HepG2 (cell line): Measurements from ENCODE around the gene CD300C. TPM values are rescaled to one million over a fixed set of nuclear protein-coding genes. Genes with fewer than 3 reads are reported as not detected.

Experiments used
- ATAC-seq: fragments of 200-7000 bp; cut with Tn5 transposase; 3 replicates; pipeline ENCODE4 v1.9.1; 2020; ENCODE audit warnings: mild to moderate bottlenecking, moderate library complexity
- BruUV-seq: library from RNA; stranded (reverse); fragments of 400-500 nt; replicated peaks from 2 replicates; lab custom pipeline; 2021; lab: Mats Ljungman, UMichigan
- CTCF ChIA-PET: fragments of 300-600 bp; formaldehyde crosslinking; extraction: SDS; loops from one replicate; lab custom pipeline; 2021; ENCODE audit warnings: low total read pairs, inconsistent platforms, low intra/inter-chr PET ratio; lab: Yijun Ruan, JAX
- POLR2A ChIA-PET: fragments of 350-600 bp; sonication (Branson Sonifier 250); formaldehyde crosslinking; loops from one replicate; lab custom pipeline; 2020; ENCODE audit warnings: antibody characterized with exemption, inconsistent platforms; lab: Yijun Ruan, JAX
- DNase-seq: peaks from one replicate; pipeline ENCODE4 v3.0.0-alpha.2; 2015; ENCODE audit warnings: low spot score
- FAIRE-seq: peaks from 3 replicates; lab custom pipeline; 2011; peaks lifted over from hg19 to GRCh38; lab: Jason Lieb, UNC
- H2AFZ ChIP-seq: one replicate; pipeline ENCODE4 v1.6.1; 2011; ENCODE audit warnings: low read length, inconsistent platforms
- H3K27ac ChIP-seq: fragments of 300-600 bp; 3 replicates; pipeline ENCODE4 v1.8.0; 2011; ENCODE audit warnings: mixed run types, mild to moderate bottlenecking, mixed read lengths, low read length, inconsistent platforms; ENCODE audit not compliant: insufficient read depth; ENCODE audit errors: extremely low read length
- H3K27me3 ChIP-seq, 2 experiments: fragments of 200-600 bp in 1 of 2; 2 replicates in 1 of 2; 3 replicates in 1 of 2; pipeline versions ENCODE4 v1.6.0 to v1.8.0; 2011; ENCODE audit warnings: low read length in 2 of 2, mild to moderate bottlenecking in 2 of 2, moderate library complexity in 2 of 2, inconsistent platforms in 1 of 2; ENCODE audit not compliant: insufficient read depth in 2 of 2, control insufficient read depth in 1 of 2
- H3K36me3 ChIP-seq, 2 experiments: fragments of 200-600 bp in 1 of 2; replicated peaks in 1 of 2; 2 replicates in 1 of 2; 3 replicates in 1 of 2; pipeline versions ENCODE4 v1.5.1 to v1.8.0; 2011; ENCODE audit warnings: low read length in 2 of 2, inconsistent platforms in 1 of 2; ENCODE audit not compliant: insufficient read depth in 2 of 2, control insufficient read depth in 1 of 2
- H3K4me1 ChIP-seq: 2 replicates; pipeline ENCODE4 v1.5.1; 2012; ENCODE audit warnings: low read length, inconsistent platforms; ENCODE audit not compliant: insufficient read depth
- H3K4me2 ChIP-seq: 2 replicates; pipeline ENCODE4 v1.6.0; 2011; ENCODE audit warnings: low read depth, low read length, inconsistent platforms
- H3K4me3 ChIP-seq, 3 experiments: fragments of 200-600 bp in 1 of 3; sonication (generic), shearing (Covaris generic) in 1 of 3; replicated peaks in 1 of 3; 2 replicates each; pipeline ENCODE4 v1.5.1; 2011 to 2016; ENCODE audit warnings: low read length in 3 of 3, inconsistent platforms in 2 of 3, low read depth in 2 of 3, mild to moderate bottlenecking in 2 of 3, control low read depth in 1 of 3, mixed read lengths in 1 of 3; ENCODE audit not compliant: insufficient read depth in 1 of 3
- H3K79me2 ChIP-seq: one replicate; pipeline ENCODE4 v1.6.1; 2011; ENCODE audit warnings: low read length, inconsistent platforms; ENCODE audit not compliant: insufficient read depth
- H3K9ac ChIP-seq: 2 replicates; pipeline ENCODE4 v1.6.0; 2011; ENCODE audit warnings: mild to moderate bottlenecking, low read depth, low read length, inconsistent platforms; ENCODE audit not compliant: insufficient read depth
- H3K9me3 ChIP-seq: 2 replicates; pipeline ENCODE4 v1.5.1; 2012; ENCODE audit warnings: mild to moderate bottlenecking, low read length
- H4K20me1 ChIP-seq: 2 replicates; pipeline ENCODE4 v1.6.0; 2011; ENCODE audit warnings: inconsistent platforms, mild to moderate bottlenecking, low read length, moderate library complexity; ENCODE audit not compliant: insufficient read depth
- ADNP ChIP-seq: sonication (generic); formaldehyde crosslinking; IDR thresholded peaks from 2 replicates; pipeline ENCODE4 v1.4.0; 2020; ENCODE audit warnings: missing genetic modification reagents
- ATF7 ChIP-seq, 2 experiments: fragments of 450-650 bp in 1 of 2; sonication (generic) in 1 of 2; formaldehyde crosslinking in 1 of 2; IDR thresholded peaks; 2 replicates each; pipeline versions ENCODE4 v1.4.0 to v1.6.1; 2016 to 2020; ENCODE audit warnings: antibody characterized with exemption in 1 of 2, mild to moderate bottlenecking in 1 of 2, missing genetic modification reagents in 1 of 2
- BORCS8-MEF2B ChIP-seq: sonication (generic); formaldehyde crosslinking; IDR thresholded peaks from 2 replicates; pipeline ENCODE4 v1.8.0; 2022; ENCODE audit warnings: mild to moderate bottlenecking, missing genetic modification reagents
- CCDC6 ChIP-seq: sonication (generic); formaldehyde crosslinking; IDR thresholded peaks from 2 replicates; pipeline ENCODE4 v1.8.1; 2022; ENCODE audit warnings: mild to moderate bottlenecking, missing genetic modification reagents, moderate library complexity
- DNMT1 ChIP-seq: sonication (generic); formaldehyde crosslinking; IDR thresholded peaks from 2 replicates; pipeline ENCODE4 v1.5.1; 2020; ENCODE audit warnings: mild to moderate bottlenecking, missing genetic modification reagents
- ETV5 ChIP-seq: IDR thresholded peaks from 2 replicates; pipeline ENCODE4 v1.6.1; 2018; ENCODE audit warnings: missing biosample characterization, missing genetic modification reagents, inconsistent platforms, borderline replicate concordance
- ZNF558 ChIP-seq: sonication (generic); formaldehyde crosslinking; IDR thresholded peaks from 2 replicates; pipeline ENCODE4 v1.9.0; 2022; ENCODE audit warnings: mild to moderate bottlenecking, missing genetic modification reagents, borderline replicate concordance
- ZNF616 ChIP-seq: sonication (generic); formaldehyde crosslinking; IDR thresholded peaks from 2 replicates; pipeline ENCODE4 v1.5.0; 2020; ENCODE audit warnings: low read depth, mild to moderate bottlenecking, missing genetic modification reagents
- ZNF749 ChIP-seq: sonication (generic); formaldehyde crosslinking; IDR thresholded peaks from 2 replicates; pipeline ENCODE4 v1.8.0; 2022; ENCODE audit warnings: mild to moderate bottlenecking, missing genetic modification reagents, moderate library complexity, borderline replicate concordance
- ZNF781 ChIP-seq: sonication (generic); formaldehyde crosslinking; IDR thresholded peaks from 2 replicates; pipeline ENCODE4 v1.5.1; 2020; ENCODE audit warnings: borderline replicate concordance, mild to moderate bottlenecking, missing genetic modification reagents; ENCODE audit errors: not compliant biosample characterization
- ZNF850 ChIP-seq: sonication (generic); formaldehyde crosslinking; conservative IDR thresholded peaks from 2 replicates; pipeline ENCODE4 v1.9.0; 2021; ENCODE audit warnings: mild to moderate bottlenecking, missing genetic modification reagents
- WGBS: methylation state at CpG from one replicate; pipeline ENCODE4 v1.1.6; 2017; ENCODE audit warnings: low lambda C conversion rate; 5-methylcytosine and 5-hydroxymethylcytosine counted together
- in situ Hi-C: cut with HindIII; loops from 2 replicates; pipeline ENCODE4 v1.10.0; 2017; ENCODE audit warnings: low pct_unique_long_range_greater_than_20kb; ENCODE audit not compliant: extremely low pct_ligation_motif_present
- intact Hi-C: fragments of 100-400 bp; cut with micrococcal nuclease; formaldehyde crosslinking; loops from one replicate; pipeline ENCODE4 v1.10.0; 2022; ENCODE audit not compliant: unreplicated experiment
- polyA plus RNA-seq, 8 experiments: library from polyadenylated mRNA; depleted of rRNA in 3 of 8; stranded (reverse) in 7 of 8; unstranded in 1 of 8; fragments of >200 nt; fragmentation: Illumina TruSeq in 4 of 8; extraction: Trizol in 4 of 8; gene quantifications; 2 replicates each; pipeline versions ENCODE4 v1.2.1 to v1.2.3, GENCODE V29; 2011 to 2016; ENCODE audit warnings: low read depth in 4 of 8, missing spikeins in 1 of 8, mixed read lengths in 1 of 8; ENCODE audit not compliant: insufficient read depth in 1 of 8
- total RNA-seq, 5 experiments: library from RNA; depleted of rRNA; stranded (reverse); fragments of >200 nt; fragmentation: Illumina TruSeq; extraction: Trizol; gene quantifications; 2 replicates each; pipeline ENCODE4 v1.2.3, GENCODE V29; 2016; ENCODE audit warnings: low read depth in 1 of 5

Gene CD300C
- total and polyA plus RNA-seq, 2 of the 13 experiments (the other 11 are each of a cell fraction or from before 2014, with no cell fraction given), result not detected

GRCh38 chr17:74582633-74583032 lies 36.7 kb upstream of the CD300C start:
- no peak overlapping the region for H3K27ac ChIP-seq
- intact Hi-C loops, result loop anchor here (5.0 kb wide), 1 partner anchor 770 kb away; no protein-coding TSS in a partner anchor
- ATAC-seq (no peak), FAIRE-seq (no peak), DNase-seq (no peak)
- CTCF ChIA-PET, result no interaction called here
- POLR2A ChIA-PET, result no interaction called here
- in situ Hi-C loops, result no loop called here
- no peaks in the 10 kb centered on the region for H4K20me1 ChIP-seq
- H3K4me3 ChIP-seq, result no peak overlapping the region
- H2AFZ ChIP-seq, result no peak overlapping the region
- no peak overlapping the region for H3K9ac ChIP-seq
- H3K27me3 ChIP-seq, result peaks cover 0 to 45% of the 10 kb centered on the region in 2 experiments; a peak in 3 of 5 replicates
- H3K79me2 ChIP-seq, result no peaks in the 10 kb centered on the region
- 33% methylated on average over 10 of the region's 10 CpGs for WGBS
- no peak for TF ChIP-seq DNMT1 (CRISPR knock-in tag)
- no peak for TF ChIP-seq ZNF558
- no peak for TF ChIP-seq ETV5 (CRISPR knock-in tag)
- no peak for TF ChIP-seq ZNF850 (CRISPR knock-in tag)
- no peak for TF ChIP-seq CCDC6 (CRISPR knock-in tag)
- TF ChIP-seq BORCS8-MEF2B (CRISPR knock-in tag), result no peak
- TF ChIP-seq ZNF781 (CRISPR knock-in tag), result no peak
- TF ChIP-seq ZNF616, result no peak
- no peak for TF ChIP-seq ADNP (CRISPR knock-in tag)
- no peak for TF ChIP-seq ATF7 (IDR thresholded peaks at IDR 0.05)
- no peak for TF ChIP-seq ATF7 (CRISPR knock-in tag; IDR thresholded peaks at IDR 0.05)
- TF ChIP-seq ZNF749 (CRISPR knock-in tag), result no peak
- H3K9me3 ChIP-seq, result no peaks in the 10 kb centered on the region
- H3K36me3 ChIP-seq, result no peaks in the 10 kb centered on the region
- no peak overlapping the region for H3K4me2 ChIP-seq
- H3K4me1 ChIP-seq, result no peaks in the 10 kb centered on the region
- BruUV-seq, result no TSS peak
